ENCODE measurements around the gene PRDM7. TPM values are rescaled to one million over a fixed set of nuclear protein-coding genes. Genes with fewer than 3 reads are reported as not detected.

Gene PRDM7
- polyA plus RNA-seq, 1 donor from 2014 or later = not detected

- H3K36me3 ChIP-seq (ENCODE audit: insufficient read depth, low read length) = peaks cover 6% of the 10 kb centered on the region
- TF ChIP-seq EZH2 (IDR thresholded peaks at IDR 0.05; ENCODE audit: borderline replicate concordance, insufficient read depth, low read length, poor library complexity, severe bottlenecking) (no peak), REST (IDR thresholded peaks at IDR 0.05; ENCODE audit: borderline replicate concordance) (no peak), POLR2AphosphoS5 (IDR thresholded peaks at IDR 0.05) (no peak), CTCF (IDR thresholded peaks at IDR 0.05; ENCODE audit: poor library complexity, severe bottlenecking) (no peak)
Measured at GRCh38 chr16:90031931-90032673, 45.0 kb downstream of the PRDM7 start.

GRCh38 chr16:90031186-90031930 is 45.8 kb downstream of the PRDM7 start:
- TF ChIP-seq EZH2 (IDR thresholded peaks at IDR 0.05; ENCODE audit: borderline replicate concordance, insufficient read depth, low read length, poor library complexity, severe bottlenecking) = no peak
- no peak for TF ChIP-seq CTCF (IDR thresholded peaks at IDR 0.05; ENCODE audit: poor library complexity, severe bottlenecking)
- TF ChIP-seq SMC3 (conservative IDR thresholded peaks at IDR 0.05; ENCODE audit: poor library complexity) = no peak
- H3K9me3 ChIP-seq (ENCODE audit: low read length) = no peaks in the 10 kb centered on the region
- no peaks in the 10 kb centered on the region for H3K79me2 ChIP-seq (replicated peaks; ENCODE audit: insufficient read depth, low read length)
- H3F3A ChIP-seq (ENCODE audit: insufficient read depth, low read length, poor library complexity, severe bottlenecking) = no peaks in the 10 kb centered on the region
- no peak overlapping the region for H3K27ac ChIP-seq (ENCODE audit: low read length)
- no peak overlapping the region for H3K9ac ChIP-seq (ENCODE audit: low read length)
- H2AFZ ChIP-seq (ENCODE audit: low read depth, low read length) = no peak overlapping the region
- H3K36me3 ChIP-seq (ENCODE audit: insufficient read depth, low read length) = peaks cover 6% of the 10 kb centered on the region
- H3K9me2 ChIP-seq (ENCODE audit: insufficient read depth, low read length) = no peaks in the 10 kb centered on the region
- H3K4me2 ChIP-seq (ENCODE audit: low read length) = no peak overlapping the region
- H3K27me3 ChIP-seq (ENCODE audit: insufficient read depth, low read depth, low read length) = no peaks in the 10 kb centered on the region
- no peak overlapping the region for H3K4me3 ChIP-seq (ENCODE audit: low read length)
- no peaks in the 10 kb centered on the region for H4K20me1 ChIP-seq (ENCODE audit: insufficient read depth)

More at GRCh38 chr16:90031931-90032673, 45.0 kb downstream of the PRDM7 start:
- Histone ChIP-seq H3K79me2 (replicated peaks; ENCODE audit: insufficient read depth, low read length) (no peaks in the 10 kb centered on the region), H3K9me2 (ENCODE audit: insufficient read depth, low read length) (no peaks in the 10 kb centered on the region), H3K9me3 (ENCODE audit: low read length) (no peaks in the 10 kb centered on the region), H2AFZ (ENCODE audit: low read depth, low read length) (no peak overlapping the region), H3K4me2 (ENCODE audit: low read length) (no peak overlapping the region), H4K20me1 (ENCODE audit: insufficient read depth) (no peaks in the 10 kb centered on the region), H3F3A (ENCODE audit: insufficient read depth, low read length, poor library complexity, severe bottlenecking) (no peaks in the 10 kb centered on the region), H3K4me3 (ENCODE audit: low read length) (no peak overlapping the region), H3K27me3 (ENCODE audit: insufficient read depth, low read depth, low read length) (no peaks in the 10 kb centered on the region), H3K9ac (ENCODE audit: low read length) (no peak overlapping the region), H3K27ac (ENCODE audit: low read length) (no peak overlapping the region)

Measured in neural cell (in vitro differentiated cells).